Measurements from ENCODE around the gene KIT. TPM values are rescaled to one million over a fixed set of nuclear protein-coding genes. Genes with fewer than 3 reads are reported as not detected.

Gene KIT
- total RNA-seq, 4 donors from 2014 or later, result 43.0 to 81.3 (median 59.3) TPM

- DNase-seq (ENCODE audit: extremely low spot score), result no peak
- no peak overlapping the region for H3K27ac ChIP-seq (replicated peaks in 1 of 4)
- 85% methylated on average over 5 of the region's 5 CpGs for WGBS
- H3K4me1 ChIP-seq, result no peaks in the 10 kb centered on the region
- no peak overlapping the region for H3K4me3 ChIP-seq
- H3K36me3 ChIP-seq, result no peaks in the 10 kb centered on the region
- H3K27me3 ChIP-seq, result no peaks in the 10 kb centered on the region
- H3K9me3 ChIP-seq, result no peaks in the 10 kb centered on the region
- no peak for TF ChIP-seq POLR2A (IDR thresholded peaks at IDR 0.05; ENCODE audit: low read depth)
- no peak for TF ChIP-seq EP300 (IDR thresholded peaks at IDR 0.05)
- no peak for TF ChIP-seq CTCF (IDR thresholded peaks at IDR 0.05)
- TF ChIP-seq POLR2AphosphoS5 (IDR thresholded peaks at IDR 0.05), result no peak
- intact Hi-C loops (cut with DNase I), result no loop called here
Observed at GRCh38 chr4:54716478-54717065, 58.8 kb downstream of the KIT start.

- H3K27ac ChIP-seq (replicated peaks in 1 of 4), result no peak overlapping the region
- no peaks in the 10 kb centered on the region for H3K27me3 ChIP-seq
- H3K4me3 ChIP-seq, result no peak overlapping the region
- intact Hi-C loops (cut with DNase I), result no loop called here
- H3K4me1 ChIP-seq, result no peaks in the 10 kb centered on the region
- H3K9me3 ChIP-seq, result no peaks in the 10 kb centered on the region
- no peaks in the 10 kb centered on the region for H3K36me3 ChIP-seq
- no peak for DNase-seq (ENCODE audit: extremely low spot score)
- 85% methylated on average over 3 of the region's 3 CpGs for WGBS
- no peak for TF ChIP-seq CTCF (IDR thresholded peaks at IDR 0.05)
- TF ChIP-seq EP300 (IDR thresholded peaks at IDR 0.05), result no peak
Observed at GRCh38 chr4:54717694-54718093, 59.9 kb downstream of the KIT start.

- H3K36me3 ChIP-seq, result no peaks in the 10 kb centered on the region
- H3K27ac ChIP-seq (replicated peaks in 1 of 4), result no peak overlapping the region
- H3K27me3 ChIP-seq, result no peaks in the 10 kb centered on the region
- TF ChIP-seq CTCF (IDR thresholded peaks at IDR 0.05) (no peak), EP300 (IDR thresholded peaks at IDR 0.05) (no peak), POLR2AphosphoS5 (IDR thresholded peaks at IDR 0.05) (no peak), POLR2A (IDR thresholded peaks at IDR 0.05; ENCODE audit: low read depth) (no peak)
- WGBS, result 60% methylated on average over 3 of the region's 3 CpGs
- DNase-seq (ENCODE audit: extremely low spot score), result no peak
- no peaks in the 10 kb centered on the region for H3K4me1 ChIP-seq
- H3K9me3 ChIP-seq, result no peaks in the 10 kb centered on the region
- no peak overlapping the region for H3K4me3 ChIP-seq
- intact Hi-C loops (cut with DNase I), result no loop called here
Observed at GRCh38 chr4:54719378-54719777, 61.6 kb downstream of the KIT start.

GRCh38 chr4:54723220-54723619 lies 65.5 kb downstream of the KIT start:
- DNase-seq (ENCODE audit: extremely low spot score), result no peak
- no peaks in the 10 kb centered on the region for H3K4me1 ChIP-seq
- no peaks in the 10 kb centered on the region for H3K9me3 ChIP-seq
- 76% methylated on average over 3 of the region's 3 CpGs for WGBS
- no peak overlapping the region for H3K4me3 ChIP-seq
- no peaks in the 10 kb centered on the region for H3K27me3 ChIP-seq
- no peak for TF ChIP-seq POLR2AphosphoS5 (IDR thresholded peaks at IDR 0.05)
- TF ChIP-seq POLR2A (IDR thresholded peaks at IDR 0.05; ENCODE audit: low read depth), result no peak
- TF ChIP-seq EP300 (IDR thresholded peaks at IDR 0.05), result no peak
- no peak for TF ChIP-seq CTCF (IDR thresholded peaks at IDR 0.05)
- H3K27ac ChIP-seq (replicated peaks in 1 of 4), result no peak overlapping the region
- intact Hi-C loops (cut with DNase I), result no loop called here
- H3K36me3 ChIP-seq, result no peaks in the 10 kb centered on the region

- Histone ChIP-seq H3K27ac (replicated peaks in 1 of 4) (no peak overlapping the region), H3K4me3 (no peak overlapping the region), H3K9me3 (no peaks in the 10 kb centered on the region), H3K36me3 (no peaks in the 10 kb centered on the region), H3K27me3 (no peaks in the 10 kb centered on the region), H3K4me1 (no peaks in the 10 kb centered on the region)
- TF ChIP-seq EP300 (IDR thresholded peaks at IDR 0.05) (no peak), POLR2A (IDR thresholded peaks at IDR 0.05; ENCODE audit: low read depth) (no peak), POLR2AphosphoS5 (IDR thresholded peaks at IDR 0.05) (no peak), CTCF (IDR thresholded peaks at IDR 0.05) (no peak)
- 95% methylated on average over 3 of the region's 3 CpGs for WGBS
- no peak for DNase-seq (ENCODE audit: extremely low spot score)
- intact Hi-C loops (cut with DNase I), result no loop called here
Observed at GRCh38 chr4:54723820-54724219, 66.1 kb downstream of the KIT start.
